Measurements from ENCODE around the gene SULT1A1. TPM values are rescaled to one million over a fixed set of nuclear protein-coding genes. Genes with fewer than 3 reads are reported as not detected.
"Not testable (repeated sequence)": the region's sequence is repeated elsewhere in the genome, so short reads cannot be mapped to it uniquely, and the experiment has no call there.

Gene SULT1A1
- total and polyA plus RNA-seq, 5 donors from 2014 or later = 6.4 to 19.2 (median 9.4) TPM

DNA sequence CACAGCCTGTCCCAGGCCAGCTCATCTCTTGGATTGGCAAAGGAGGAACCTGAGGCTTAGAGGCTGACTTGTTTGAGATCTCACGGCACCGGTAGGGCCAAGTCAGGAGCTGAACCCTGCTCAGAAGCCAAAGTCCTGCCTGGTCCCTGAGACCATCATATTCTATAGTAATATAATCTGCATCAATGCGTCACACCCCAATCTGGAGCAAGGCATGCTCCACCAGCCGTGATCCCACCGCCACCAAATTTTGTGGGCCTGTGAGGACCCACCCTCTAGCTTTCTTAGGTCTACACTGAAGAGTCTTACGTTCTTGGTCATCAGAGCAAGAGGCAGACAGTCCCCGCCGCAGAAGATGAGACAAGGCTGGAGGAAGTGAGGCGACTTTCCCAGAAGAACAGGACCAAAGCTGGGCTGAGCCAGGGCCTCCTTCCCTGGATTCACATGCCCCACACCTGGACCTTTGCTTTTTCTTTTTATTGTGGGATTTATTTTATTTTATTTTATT lies 2.7 kb downstream of the SULT1A1 start:
- Mint-ChIP-seq H3K9me3 (no peaks in the 10 kb centered on the region), H3K4me1 (peaks cover 0 to 19% (median 12%) of the 10 kb centered on the region in 4 donors), H3K4me3 (no peak overlapping the region), H3K27ac (no peak overlapping the region), H3K27me3 (no peaks in the 10 kb centered on the region), H3K36me3 (peaks cover 7% of the 10 kb centered on the region)
- Histone ChIP-seq H3K27me3 (ENCODE audit: control insufficient read depth, insufficient read depth, low read length) (no peaks in the 10 kb centered on the region), H3K4me3 (ENCODE audit: low read depth, low read length) (no peak overlapping the region), H3K27ac (ENCODE audit: insufficient read depth, low read length, poor library complexity, severe bottlenecking) (no peak overlapping the region), H3K4me1 (ENCODE audit: control insufficient read depth, insufficient read depth, low read length, poor library complexity, severe bottlenecking) (no peaks in the 10 kb centered on the region), H3K36me3 (ENCODE audit: control insufficient read depth, insufficient read depth, low read length) (no peaks in the 10 kb centered on the region), H3K9me3 (ENCODE audit: control insufficient read depth in 2 of 2, low read length in 2 of 2) (no peaks in the 10 kb centered on the region)
- DNase-seq (no peak), ATAC-seq (ENCODE audit: low read depth in 2 of 2) (no peak)

- H3K36me3 ChIP-seq (ENCODE audit: control insufficient read depth, insufficient read depth, low read length) = no peaks in the 10 kb centered on the region
- H3K4me3 Mint-ChIP-seq = no peak overlapping the region
- H3K4me3 ChIP-seq (ENCODE audit: low read depth, low read length) = no peak overlapping the region
- DNase-seq (no peak), ATAC-seq (ENCODE audit: low read depth in 2 of 2) (no peak)
- H3K9me3 ChIP-seq (ENCODE audit: control insufficient read depth in 2 of 2, low read length in 2 of 2) = no peaks in the 10 kb centered on the region
- H3K27ac Mint-ChIP-seq = no peak overlapping the region
- no peaks in the 10 kb centered on the region for H3K27me3 ChIP-seq (ENCODE audit: control insufficient read depth, insufficient read depth, low read length)
- H3K27ac ChIP-seq (ENCODE audit: insufficient read depth, low read length, poor library complexity, severe bottlenecking) = no peak overlapping the region
- peaks cover 7% of the 10 kb centered on the region for H3K36me3 Mint-ChIP-seq
- no peaks in the 10 kb centered on the region for H3K27me3 Mint-ChIP-seq
- peaks cover 0 to 19% (median 12%) of the 10 kb centered on the region in 4 donors for H3K4me1 Mint-ChIP-seq
- no peaks in the 10 kb centered on the region for H3K4me1 ChIP-seq (ENCODE audit: control insufficient read depth, insufficient read depth, low read length, poor library complexity, severe bottlenecking)
- no peaks in the 10 kb centered on the region for H3K9me3 Mint-ChIP-seq
Measured at GRCh38 chr16:28606291-28607115, 3.3 kb downstream of the SULT1A1 start.

- DNase-seq (no peak), ATAC-seq (ENCODE audit: low read depth in 2 of 2) (no peak)
- Histone ChIP-seq H3K27me3 (ENCODE audit: control insufficient read depth, insufficient read depth, low read length) (no peaks in the 10 kb centered on the region), H3K9me3 (ENCODE audit: control insufficient read depth in 2 of 2, low read length in 2 of 2) (no peaks in the 10 kb centered on the region), H3K36me3 (ENCODE audit: control insufficient read depth, insufficient read depth, low read length) (no peaks in the 10 kb centered on the region), H3K27ac (ENCODE audit: insufficient read depth, low read length, poor library complexity, severe bottlenecking) (no peak overlapping the region), H3K4me1 (ENCODE audit: control insufficient read depth, insufficient read depth, low read length, poor library complexity, severe bottlenecking) (no peaks in the 10 kb centered on the region), H3K4me3 (ENCODE audit: low read depth, low read length) (no peak overlapping the region)
- Mint-ChIP-seq H3K4me1 (peaks cover 0 to 2% (median under 1%) of the 10 kb centered on the region in 4 donors), H3K9me3 (no peaks in the 10 kb centered on the region), H3K4me3 (no peak overlapping the region), H3K27ac (peak overlapping the region in 1 of 3 donors; percentile 79), H3K36me3 (peaks cover 7% of the 10 kb centered on the region), H3K27me3 (no peaks in the 10 kb centered on the region)
Measured at GRCh38 chr16:28604186-28604565, 5.7 kb downstream of the SULT1A1 start.

DNA sequence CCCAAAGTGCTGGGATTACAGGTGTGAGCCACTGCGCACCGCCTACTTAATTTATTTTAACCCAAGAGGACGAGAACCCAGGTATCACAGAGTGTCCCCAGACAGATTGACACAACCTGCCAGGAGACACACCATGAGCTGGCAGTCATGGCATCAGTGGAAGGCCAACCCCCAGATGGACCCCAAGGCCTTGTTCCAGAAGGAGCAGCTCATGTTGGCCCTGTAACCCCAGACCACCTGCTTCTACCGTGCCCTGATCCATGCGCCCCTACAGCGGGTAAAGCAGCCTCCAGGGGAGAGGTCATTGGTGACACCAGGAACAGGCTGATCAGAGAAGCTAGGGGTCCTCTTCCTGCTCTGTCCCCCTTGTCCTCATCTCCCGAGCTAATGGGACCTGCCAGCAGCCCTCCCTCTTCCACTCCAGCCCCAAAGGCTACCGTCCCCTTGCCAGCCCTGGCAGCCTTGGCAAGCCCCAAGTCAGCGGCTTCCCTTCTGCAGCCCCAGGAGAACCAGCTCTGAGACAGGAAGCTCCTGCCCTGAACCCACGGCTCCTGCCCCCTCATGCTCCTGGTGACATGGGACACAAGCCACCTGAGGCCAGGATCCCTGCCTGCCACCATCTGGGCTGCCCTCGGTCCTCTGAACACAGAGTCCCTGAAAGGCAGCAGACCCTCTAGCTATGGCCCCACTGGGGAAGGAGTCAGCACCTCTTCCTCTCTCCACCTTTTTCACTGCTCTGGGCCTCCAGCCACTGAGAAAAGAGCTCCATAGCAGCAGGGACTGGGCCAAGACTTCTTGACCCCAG lies 6.3 kb downstream of the SULT1A1 start:
- Histone ChIP-seq H3K9me3 (ENCODE audit: control insufficient read depth in 2 of 2, low read length in 2 of 2) (no peaks in the 10 kb centered on the region), H3K36me3 (ENCODE audit: control insufficient read depth, insufficient read depth, low read length) (no peaks in the 10 kb centered on the region), H3K4me3 (ENCODE audit: low read depth, low read length) (no peak overlapping the region), H3K27me3 (ENCODE audit: control insufficient read depth, insufficient read depth, low read length) (no peaks in the 10 kb centered on the region), H3K4me1 (ENCODE audit: control insufficient read depth, insufficient read depth, low read length, poor library complexity, severe bottlenecking) (no peaks in the 10 kb centered on the region), H3K27ac (ENCODE audit: insufficient read depth, low read length, poor library complexity, severe bottlenecking) (no peak overlapping the region)
- DNase-seq (no peak), ATAC-seq (ENCODE audit: low read depth in 2 of 2) (no peak)
- Mint-ChIP-seq H3K36me3 (peaks cover 7% of the 10 kb centered on the region), H3K4me1 (peaks cover 0 to 2% (median 0%) of the 10 kb centered on the region in 4 donors), H3K4me3 (no peak overlapping the region), H3K9me3 (no peaks in the 10 kb centered on the region), H3K27me3 (no peaks in the 10 kb centered on the region), H3K27ac (peak overlapping the region in 1 of 3 donors; percentile 79)

DNA sequence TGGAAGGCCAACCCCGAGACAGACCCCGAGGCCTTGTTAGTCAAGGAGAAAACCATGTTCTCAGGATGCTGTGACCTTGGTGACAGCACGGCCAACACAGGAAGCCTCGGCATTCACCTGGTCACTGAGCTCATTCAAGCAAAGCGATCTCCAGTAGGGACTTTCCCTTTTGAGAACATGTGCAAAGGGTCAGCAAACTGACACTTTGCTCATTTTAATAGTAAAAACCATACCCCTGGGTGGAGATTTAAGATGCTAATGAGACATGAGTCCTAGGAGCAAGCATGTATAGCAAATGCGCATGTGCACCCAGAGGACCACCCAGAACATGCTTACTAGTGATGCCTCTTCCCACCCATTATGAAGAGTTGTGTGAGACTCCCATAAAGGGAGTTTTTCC lies 7.3 kb downstream of the SULT1A1 start:
- peaks cover 7% of the 10 kb centered on the region for H3K36me3 Mint-ChIP-seq
- no peaks in the 10 kb centered on the region for H3K4me1 ChIP-seq (ENCODE audit: control insufficient read depth, insufficient read depth, low read length, poor library complexity, severe bottlenecking)
- no peaks in the 10 kb centered on the region for H3K36me3 ChIP-seq (ENCODE audit: control insufficient read depth, insufficient read depth, low read length)
- no peaks in the 10 kb centered on the region for H3K9me3 Mint-ChIP-seq
- no peak overlapping the region for H3K27ac Mint-ChIP-seq
- DNase-seq = no peak
- H3K27me3 Mint-ChIP-seq = no peaks in the 10 kb centered on the region
- H3K4me3 ChIP-seq (ENCODE audit: low read depth, low read length) = no peak overlapping the region
- peaks cover 0 to 4% (median 0%) of the 10 kb centered on the region in 4 donors for H3K4me1 Mint-ChIP-seq
- H3K4me3 Mint-ChIP-seq = peak overlapping the region in 1 of 4 donors; percentile 87
- no peaks in the 10 kb centered on the region for H3K9me3 ChIP-seq (ENCODE audit: control insufficient read depth in 2 of 2, low read length in 2 of 2)
- no peaks in the 10 kb centered on the region for H3K27me3 ChIP-seq (ENCODE audit: control insufficient read depth, insufficient read depth, low read length)
- no peak overlapping the region for H3K27ac ChIP-seq (ENCODE audit: insufficient read depth, low read length, poor library complexity, severe bottlenecking)
- ATAC-seq (ENCODE audit: low read depth in 2 of 2) = no peak

GRCh38 chr16:28602062-28602461 lies 7.8 kb downstream of the SULT1A1 start:
- DNase-seq; H3K27ac ChIP-seq (ENCODE audit: insufficient read depth, low read length, poor library complexity, severe bottlenecking); H3K4me1 Mint-ChIP-seq; H3K36me3 ChIP-seq (ENCODE audit: control insufficient read depth, insufficient read depth, low read length); H3K4me3 ChIP-seq (ENCODE audit: low read depth, low read length); H3K4me3 Mint-ChIP-seq; H3K36me3 Mint-ChIP-seq; H3K27ac Mint-ChIP-seq; H3K27me3 Mint-ChIP-seq; H3K27me3 ChIP-seq (ENCODE audit: control insufficient read depth, insufficient read depth, low read length); H3K9me3 Mint-ChIP-seq; H3K9me3 ChIP-seq (ENCODE audit: control insufficient read depth in 2 of 2, low read length in 2 of 2); ATAC-seq (ENCODE audit: low read depth in 2 of 2); H3K4me1 ChIP-seq (ENCODE audit: control insufficient read depth, insufficient read depth, low read length, poor library complexity, severe bottlenecking): not testable (repeated sequence)

DNA sequence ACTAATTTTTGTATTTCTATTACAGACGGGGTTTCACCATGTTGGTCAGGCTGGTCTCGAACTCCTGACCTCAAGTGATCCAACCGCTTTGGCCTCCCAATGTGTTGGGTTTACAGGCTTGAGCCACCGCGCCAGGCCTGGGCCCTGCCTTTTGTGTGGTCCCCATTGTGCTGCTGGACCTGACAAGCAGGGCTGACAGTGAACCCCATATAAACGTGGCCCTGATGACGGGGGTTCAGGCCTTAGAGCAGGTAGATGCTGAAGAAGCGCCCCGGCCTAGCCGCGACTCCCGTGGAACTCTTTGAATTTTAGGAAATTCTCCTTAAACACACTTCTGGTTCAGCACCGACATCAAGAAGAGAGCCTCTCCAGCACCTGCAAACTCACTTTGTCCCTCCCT lies 8.3 kb downstream of the SULT1A1 start:
- not testable (repeated sequence) for H3K4me3 ChIP-seq (ENCODE audit: low read depth, low read length); H3K9me3 Mint-ChIP-seq; H3K27me3 Mint-ChIP-seq; H3K27ac ChIP-seq (ENCODE audit: insufficient read depth, low read length, poor library complexity, severe bottlenecking); H3K4me3 Mint-ChIP-seq; ATAC-seq (ENCODE audit: low read depth in 2 of 2); H3K9me3 ChIP-seq (ENCODE audit: control insufficient read depth in 2 of 2, low read length in 2 of 2); H3K4me1 ChIP-seq (ENCODE audit: control insufficient read depth, insufficient read depth, low read length, poor library complexity, severe bottlenecking); DNase-seq; H3K4me1 Mint-ChIP-seq; H3K36me3 Mint-ChIP-seq; H3K27me3 ChIP-seq (ENCODE audit: control insufficient read depth, insufficient read depth, low read length); H3K36me3 ChIP-seq (ENCODE audit: control insufficient read depth, insufficient read depth, low read length)
- peak overlapping the region in 1 of 3 donors; percentile 52 for H3K27ac Mint-ChIP-seq
